ENCODE results near the gene CACFD1. TPM values are rescaled to one million over a fixed set of nuclear protein-coding genes. Genes with fewer than 3 reads are reported as not detected.

CACFD1 gene
- total and polyA plus RNA-seq, 2 of the 13 experiments (the other 11 are each of a cell fraction or from before 2014, with no cell fraction given), result 13.8 to 14.6 TPM

DNA sequence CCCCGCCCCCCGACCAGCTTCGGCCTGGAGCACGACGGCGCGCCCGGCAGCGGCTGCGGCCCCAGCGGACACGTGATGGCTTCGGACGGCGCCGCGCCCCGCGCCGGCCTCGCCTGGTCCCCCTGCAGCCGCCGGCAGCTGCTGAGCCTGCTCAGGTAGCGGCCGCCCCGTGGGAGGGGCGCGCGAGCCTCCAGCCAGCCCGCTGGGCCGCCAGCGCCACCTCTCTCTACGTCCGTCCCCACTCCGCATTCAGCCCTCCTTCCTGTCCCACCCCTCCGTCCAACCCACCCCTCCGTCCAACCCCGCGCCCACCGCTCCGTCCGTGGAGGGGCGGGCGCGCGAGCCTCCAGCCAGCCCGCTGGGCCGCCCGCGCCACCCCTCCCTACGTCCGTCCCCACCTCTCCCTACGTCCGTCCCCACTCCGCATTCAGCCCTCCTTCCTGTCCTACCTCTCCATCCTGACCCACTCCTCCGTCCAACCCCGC, 31.1 kb upstream of the CACFD1 start (continued):
- TF ChIP-seq, protein P1, sequence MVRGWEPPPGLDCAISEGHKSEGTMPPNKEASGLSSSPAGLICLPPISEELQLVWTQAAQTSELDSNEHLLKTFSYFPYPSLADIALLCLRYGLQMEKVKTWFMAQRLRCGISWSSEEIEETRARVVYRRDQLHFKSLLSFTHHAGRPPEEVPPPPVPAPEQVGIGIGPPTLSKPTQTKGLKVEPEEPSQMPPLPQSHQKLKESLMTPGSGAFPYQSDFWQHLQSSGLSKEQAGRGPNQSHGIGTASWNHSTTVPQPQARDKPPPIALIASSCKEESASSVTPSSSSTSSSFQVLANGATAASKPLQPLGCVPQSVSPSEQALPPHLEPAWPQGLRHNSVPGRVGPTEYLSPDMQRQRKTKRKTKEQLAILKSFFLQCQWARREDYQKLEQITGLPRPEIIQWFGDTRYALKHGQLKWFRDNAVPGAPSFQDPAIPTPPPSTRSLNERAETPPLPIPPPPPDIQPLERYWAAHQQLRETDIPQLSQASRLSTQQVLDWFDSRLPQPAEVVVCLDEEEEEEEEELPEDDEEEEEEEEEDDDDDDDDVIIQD (CRISPR knock-in tag; IDR thresholded peaks at IDR 0.05; ENCODE audit: low read depth), result no peak
- TF ChIP-seq ZNF256 (CRISPR knock-in tag; conservative IDR thresholded peaks at IDR 0.05), result no peak
- no peak for TF ChIP-seq ZBTB8A (CRISPR knock-in tag; IDR thresholded peaks at IDR 0.05; ENCODE audit: borderline replicate concordance, low read depth)
- 0 out of 2 replicates have a peak, but pooled peaks have one; percentile 24 for TF ChIP-seq ZFX (CRISPR knock-in tag; IDR thresholded peaks at IDR 0.05; ENCODE audit: low read depth)
- TF ChIP-seq HNRNPL (IDR thresholded peaks at IDR 0.05; ENCODE audit: low read depth, low read length), result no peak
- TF ChIP-seq ZNF746 (CRISPR knock-in tag; IDR thresholded peaks at IDR 0.05), result peak; percentile 23; the same call in 1 of the 2 replicates
- no peak for TF ChIP-seq ZNF678 (CRISPR knock-in tag; IDR thresholded peaks at IDR 0.05)
- peak; percentile 30; the same call in 1 of the 2 replicates for TF ChIP-seq ZSCAN31 (CRISPR knock-in tag; IDR thresholded peaks at IDR 0.05; ENCODE audit: low read depth)
- TF ChIP-seq, protein P2, sequence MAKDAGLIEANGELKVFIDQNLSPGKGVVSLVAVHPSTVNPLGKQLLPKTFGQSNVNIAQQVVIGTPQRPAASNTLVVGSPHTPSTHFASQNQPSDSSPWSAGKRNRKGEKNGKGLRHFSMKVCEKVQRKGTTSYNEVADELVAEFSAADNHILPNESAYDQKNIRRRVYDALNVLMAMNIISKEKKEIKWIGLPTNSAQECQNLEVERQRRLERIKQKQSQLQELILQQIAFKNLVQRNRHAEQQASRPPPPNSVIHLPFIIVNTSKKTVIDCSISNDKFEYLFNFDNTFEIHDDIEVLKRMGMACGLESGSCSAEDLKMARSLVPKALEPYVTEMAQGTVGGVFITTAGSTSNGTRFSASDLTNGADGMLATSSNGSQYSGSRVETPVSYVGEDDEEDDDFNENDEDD (CRISPR knock-in tag; IDR thresholded peaks at IDR 0.05; ENCODE audit: borderline replicate concordance), result peak; percentile 55; the same call in 1 of the 2 replicates
- TF ChIP-seq SP5 (CRISPR knock-in tag; IDR thresholded peaks at IDR 0.05; ENCODE audit: borderline replicate concordance, low read depth), result no peak
- TF ChIP-seq HOXA3 (CRISPR knock-in tag; IDR thresholded peaks at IDR 0.05), result peak; percentile 46; the same call in 1 of the 2 replicates
- TF ChIP-seq HNRNPK (IDR thresholded peaks at IDR 0.05; ENCODE audit: low read depth, low read length, poor library complexity, severe bottlenecking), result peak; percentile 83
- no peak for TF ChIP-seq ZNF75D (CRISPR knock-in tag; IDR thresholded peaks at IDR 0.05; ENCODE audit: borderline replicate concordance)
- no peak for TF ChIP-seq ZNF775 (CRISPR knock-in tag; IDR thresholded peaks at IDR 0.05; ENCODE audit: borderline replicate concordance)
- no peak for TF ChIP-seq MEF2D (CRISPR knock-in tag; IDR thresholded peaks at IDR 0.05)
- TF ChIP-seq ZNF331 (CRISPR knock-in tag; IDR thresholded peaks at IDR 0.05), result no peak
- TF ChIP-seq DNMT1 (CRISPR knock-in tag; IDR thresholded peaks at IDR 0.05), result 0 out of 2 replicates have a peak, but pooled peaks have one; percentile 18
- TF ChIP-seq MAZ (IDR thresholded peaks at IDR 0.05; ENCODE audit: borderline replicate concordance, low read depth, low read length), result no peak
- TF ChIP-seq MAZ (CRISPR knock-in tag; IDR thresholded peaks at IDR 0.05; ENCODE audit: low read depth), result peak; percentile 53; the same call in 1 of the 2 replicates
- peak; percentile 57 for TF ChIP-seq ZFY (CRISPR knock-in tag; IDR thresholded peaks at IDR 0.05)
- TF ChIP-seq ZSCAN25 (CRISPR knock-in tag; IDR thresholded peaks at IDR 0.05), result peak; percentile 22; the same call in 1 of the 2 replicates
- TF ChIP-seq GABPB1 (CRISPR knock-in tag; IDR thresholded peaks at IDR 0.05), result peak; percentile 33; the same call in 1 of the 2 replicates
- TF ChIP-seq, protein P3, sequence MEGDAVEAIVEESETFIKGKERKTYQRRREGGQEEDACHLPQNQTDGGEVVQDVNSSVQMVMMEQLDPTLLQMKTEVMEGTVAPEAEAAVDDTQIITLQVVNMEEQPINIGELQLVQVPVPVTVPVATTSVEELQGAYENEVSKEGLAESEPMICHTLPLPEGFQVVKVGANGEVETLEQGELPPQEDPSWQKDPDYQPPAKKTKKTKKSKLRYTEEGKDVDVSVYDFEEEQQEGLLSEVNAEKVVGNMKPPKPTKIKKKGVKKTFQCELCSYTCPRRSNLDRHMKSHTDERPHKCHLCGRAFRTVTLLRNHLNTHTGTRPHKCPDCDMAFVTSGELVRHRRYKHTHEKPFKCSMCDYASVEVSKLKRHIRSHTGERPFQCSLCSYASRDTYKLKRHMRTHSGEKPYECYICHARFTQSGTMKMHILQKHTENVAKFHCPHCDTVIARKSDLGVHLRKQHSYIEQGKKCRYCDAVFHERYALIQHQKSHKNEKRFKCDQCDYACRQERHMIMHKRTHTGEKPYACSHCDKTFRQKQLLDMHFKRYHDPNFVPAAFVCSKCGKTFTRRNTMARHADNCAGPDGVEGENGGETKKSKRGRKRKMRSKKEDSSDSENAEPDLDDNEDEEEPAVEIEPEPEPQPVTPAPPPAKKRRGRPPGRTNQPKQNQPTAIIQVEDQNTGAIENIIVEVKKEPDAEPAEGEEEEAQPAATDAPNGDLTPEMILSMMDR (CRISPR knock-in tag; IDR thresholded peaks at IDR 0.05), result peak; percentile 28; the same call in 1 of the 2 replicates
- no peak for TF ChIP-seq HMGA1 (CRISPR knock-in tag; conservative IDR thresholded peaks at IDR 0.05)
- TF ChIP-seq ZBTB7B (CRISPR knock-in tag; IDR thresholded peaks at IDR 0.05), result peak; percentile 14; the same call in 1 of the 2 replicates

Data from HepG2 (cell line).